Activated CD4-positive, alpha-beta memory T cell treated with anti-CD3 and anti-CD28 coated beads for 36 hours (primary cell): ENCODE measurements around the gene RIMBP2. TPM values are rescaled to one million over a fixed set of nuclear protein-coding genes. Genes with fewer than 3 reads are reported as not detected.

ENCODE experiments used
- CTCF ChIA-PET: fragments of 350-600 bp; sonication (Branson Sonifier 250); formaldehyde crosslinking; loops from one replicate; lab custom pipeline; 2021; ENCODE audit warnings: antibody characterized with exemption, inconsistent platforms; lab: Charles Lee
- POLR2A ChIA-PET: fragments of 350-600 bp; sonication (Branson Sonifier 250); formaldehyde crosslinking; loops from one replicate; lab custom pipeline; 2021; ENCODE audit warnings: antibody characterized with exemption; lab: Charles Lee
- DNase-seq: peaks from one replicate; pipeline ENCODE4 v3.0.0-alpha.2; 2020
- H3K27ac Mint-ChIP-seq: one replicate; pipeline ENCODE4 v1.8.0; 2021; ENCODE audit warnings: mixed read lengths
- H3K27me3 Mint-ChIP-seq: one replicate; pipeline ENCODE4 v1.8.0; 2021; ENCODE audit warnings: mixed read lengths
- H3K36me3 Mint-ChIP-seq: one replicate; pipeline ENCODE4 v1.8.0; 2021; ENCODE audit warnings: mixed read lengths
- H3K4me1 Mint-ChIP-seq: one replicate; pipeline ENCODE4 v1.8.0; 2021; ENCODE audit warnings: low read depth, mixed read lengths
- H3K4me3 Mint-ChIP-seq: one replicate; pipeline ENCODE4 v1.8.0; 2021; ENCODE audit warnings: mild to moderate bottlenecking, mixed read lengths
- H3K9me3 Mint-ChIP-seq: one replicate; pipeline ENCODE4 v1.8.0; 2021; ENCODE audit warnings: mixed read lengths
- intact Hi-C: fragments of 100-400 bp; cut with micrococcal nuclease; formaldehyde crosslinking; loops from one replicate; pipeline ENCODE4 v1.15.1; 2023
- total RNA-seq, 2 experiments: library from RNA; stranded (reverse); gene quantifications; one replicate each; pipeline ENCODE4 v1.2.3, GENCODE V29; 2021

RIMBP2 gene
- total RNA-seq, 2 experiments from 2014 or later = 0.27 TPM; not detected in 1

GRCh38 chr12:130710733-130711080, 5.4 kb downstream of the RIMBP2 start:
- H3K4me3 Mint-ChIP-seq = no peak overlapping the region

GRCh38 chr12:130709971-130710732, 5.9 kb downstream of the RIMBP2 start:
- H3K9me3 Mint-ChIP-seq = no peaks in the 10 kb centered on the region
- no peak for DNase-seq
- H3K36me3 Mint-ChIP-seq = no peaks in the 10 kb centered on the region
- ChIA-PET POLR2A (no interaction called here), CTCF (no interaction called here)
- H3K4me1 Mint-ChIP-seq = peaks cover 2% of the 10 kb centered on the region
- no peak overlapping the region for H3K27ac Mint-ChIP-seq
- H3K27me3 Mint-ChIP-seq = peaks cover 22% of the 10 kb centered on the region
- H3K4me3 Mint-ChIP-seq = no peak overlapping the region
- intact Hi-C loops = no loop called here

More at GRCh38 chr12:130710733-130711080, 5.4 kb downstream of the RIMBP2 start:
- intact Hi-C loops = no loop called here
- Mint-ChIP-seq H3K9me3 (no peaks in the 10 kb centered on the region), H3K4me1 (peaks cover 2% of the 10 kb centered on the region), H3K27me3 (peaks cover 20% of the 10 kb centered on the region), H3K36me3 (no peaks in the 10 kb centered on the region), H3K27ac (no peak overlapping the region)
- ChIA-PET CTCF (no interaction called here), POLR2A (no interaction called here)
- DNase-seq = no peak

GRCh38 chr12:130709151-130709970, 6.7 kb downstream of the RIMBP2 start:
- H3K36me3 Mint-ChIP-seq = no peaks in the 10 kb centered on the region
- intact Hi-C loops = no loop called here
- no peaks in the 10 kb centered on the region for H3K9me3 Mint-ChIP-seq
- ChIA-PET CTCF (no interaction called here), POLR2A (no interaction called here)
- no peak overlapping the region for H3K27ac Mint-ChIP-seq
- DNase-seq = no peak
- no peaks in the 10 kb centered on the region for H3K4me1 Mint-ChIP-seq
- H3K27me3 Mint-ChIP-seq = peaks cover 20% of the 10 kb centered on the region
- no peak overlapping the region for H3K4me3 Mint-ChIP-seq

- Mint-ChIP-seq H3K4me3 (no peak overlapping the region), H3K27me3 (peaks cover 16% of the 10 kb centered on the region), H3K27ac (no peak overlapping the region), H3K9me3 (no peaks in the 10 kb centered on the region), H3K4me1 (no peaks in the 10 kb centered on the region), H3K36me3 (no peaks in the 10 kb centered on the region)
- no peak for DNase-seq
- intact Hi-C loops = no loop called here
- CTCF ChIA-PET = no interaction called here
- POLR2A ChIA-PET = no interaction called here
These were observed 7.5 kb downstream of the RIMBP2 start for GRCh38 chr12:130708648-130709047.

GRCh38 chr12:130707571-130707891, 8.6 kb downstream of the RIMBP2 start:
- Mint-ChIP-seq H3K36me3 (no peaks in the 10 kb centered on the region), H3K27ac (no peak overlapping the region), H3K27me3 (peaks cover 12% of the 10 kb centered on the region), H3K4me1 (no peaks in the 10 kb centered on the region), H3K9me3 (no peaks in the 10 kb centered on the region), H3K4me3 (no peak overlapping the region)
- ChIA-PET POLR2A (no interaction called here), CTCF (no interaction called here)
- intact Hi-C loops = no loop called here
- no peak for DNase-seq

- Mint-ChIP-seq H3K9me3 (no peaks in the 10 kb centered on the region), H3K4me1 (no peaks in the 10 kb centered on the region), H3K4me3 (no peak overlapping the region), H3K27ac (no peak overlapping the region), H3K36me3 (no peaks in the 10 kb centered on the region), H3K27me3 (peaks cover 9% of the 10 kb centered on the region)
- no peak for DNase-seq
- ChIA-PET POLR2A (no interaction called here), CTCF (no interaction called here)
- intact Hi-C loops = no loop called here
These were observed 9.1 kb downstream of the RIMBP2 start for GRCh38 chr12:130706885-130707570.

- Mint-ChIP-seq H3K9me3 (no peaks in the 10 kb centered on the region), H3K27me3 (peaks cover 4% of the 10 kb centered on the region), H3K4me1 (no peaks in the 10 kb centered on the region), H3K36me3 (no peaks in the 10 kb centered on the region), H3K4me3 (no peak overlapping the region), H3K27ac (no peak overlapping the region)
- ChIA-PET POLR2A (no interaction called here), CTCF (no interaction called here)
- intact Hi-C loops = no loop called here
- DNase-seq = no peak
These were observed 9.8 kb downstream of the RIMBP2 start for GRCh38 chr12:130706311-130706710.

- Mint-ChIP-seq H3K27me3 (peaks cover 4% of the 10 kb centered on the region), H3K9me3 (no peaks in the 10 kb centered on the region), H3K27ac (no peak overlapping the region), H3K4me3 (no peak overlapping the region), H3K4me1 (no peaks in the 10 kb centered on the region), H3K36me3 (no peaks in the 10 kb centered on the region)
- intact Hi-C loops = no loop called here
- DNase-seq = no peak
- ChIA-PET CTCF (no interaction called here), POLR2A (no interaction called here)
These were observed 10.8 kb downstream of the RIMBP2 start for GRCh38 chr12:130705178-130705822.

- H3K36me3 Mint-ChIP-seq = no peaks in the 10 kb centered on the region
- H3K27ac Mint-ChIP-seq = no peak overlapping the region
- H3K4me1 Mint-ChIP-seq = no peaks in the 10 kb centered on the region
- ChIA-PET CTCF (no interaction called here), POLR2A (no interaction called here)
- no peak overlapping the region for H3K4me3 Mint-ChIP-seq
- no peaks in the 10 kb centered on the region for H3K9me3 Mint-ChIP-seq
- peaks cover 4% of the 10 kb centered on the region for H3K27me3 Mint-ChIP-seq
- no peak for DNase-seq
- intact Hi-C loops = no loop called here
These were observed 11.5 kb downstream of the RIMBP2 start for GRCh38 chr12:130704606-130705005.

GRCh38 chr12:130703733-130704375, 12.2 kb downstream of the RIMBP2 start:
- no peaks in the 10 kb centered on the region for H3K4me1 Mint-ChIP-seq
- no peak for DNase-seq
- CTCF ChIA-PET = no interaction called here
- H3K27me3 Mint-ChIP-seq = peaks cover 2% of the 10 kb centered on the region
- no peaks in the 10 kb centered on the region for H3K36me3 Mint-ChIP-seq
- intact Hi-C loops = no loop called here
- POLR2A ChIA-PET = no interaction called here
- no peaks in the 10 kb centered on the region for H3K9me3 Mint-ChIP-seq
- no peak overlapping the region for H3K27ac Mint-ChIP-seq
- no peak overlapping the region for H3K4me3 Mint-ChIP-seq

GRCh38 chr12:130702966-130703732, 12.9 kb downstream of the RIMBP2 start:
- POLR2A ChIA-PET = no interaction called here
- Mint-ChIP-seq H3K36me3 (no peaks in the 10 kb centered on the region), H3K27me3 (peaks cover 2% of the 10 kb centered on the region), H3K4me3 (no peak overlapping the region), H3K4me1 (no peaks in the 10 kb centered on the region), H3K9me3 (no peaks in the 10 kb centered on the region), H3K27ac (no peak overlapping the region)
- DNase-seq = no peak
- CTCF ChIA-PET = no interaction called here
- intact Hi-C loops = no loop called here
